ENCODE measurements around the gene NR3C1.
"Not testable (repeated sequence)": the region's sequence is repeated elsewhere in the genome, so short reads cannot be mapped to it uniquely, and the experiment has no call there.

NR3C1 gene

GRCh38 chr5:143329843-143330242, 73.6 kb downstream of the NR3C1 start:
- DNase-seq = no peak

GRCh38 chr5:143328589-143329220, 74.8 kb downstream of the NR3C1 start:
- no peak for DNase-seq

- DNase-seq = not testable (repeated sequence)
Observed at GRCh38 chr5:143325086-143325485, 78.4 kb downstream of the NR3C1 start.

- not testable (repeated sequence) for DNase-seq
Observed at GRCh38 chr5:143322931-143323630, 80.4 kb downstream of the NR3C1 start.

GRCh38 chr5:143322176-143322575, 81.3 kb downstream of the NR3C1 start:
- DNase-seq = no peak

- DNase-seq = no peak
Observed at GRCh38 chr5:143319437-143320227, 83.9 kb downstream of the NR3C1 start.

GRCh38 chr5:143318833-143319232, 84.7 kb downstream of the NR3C1 start:
- DNase-seq = no peak

- no peak for DNase-seq
Observed at GRCh38 chr5:143318270-143318669, 85.2 kb downstream of the NR3C1 start.

- DNase-seq = no peak
Observed at GRCh38 chr5:143316844-143317631, 86.4 kb downstream of the NR3C1 start.

GRCh38 chr5:143316337-143316736, 87.1 kb downstream of the NR3C1 start:
- DNase-seq = no peak

GRCh38 chr5:143315929-143316328, 87.6 kb downstream of the NR3C1 start:
- DNase-seq = no peak

GRCh38 chr5:143315214-143315613, 88.3 kb downstream of the NR3C1 start:
- no peak for DNase-seq

GRCh38 chr5:143314659-143315058, 88.8 kb downstream of the NR3C1 start:
- no peak for DNase-seq

GRCh38 chr5:143314099-143314498, 89.4 kb downstream of the NR3C1 start:
- no peak for DNase-seq

GRCh38 chr5:143313298-143313852, 90.1 kb downstream of the NR3C1 start:
- DNase-seq = no peak

GRCh38 chr5:143312822-143313221, 90.7 kb downstream of the NR3C1 start:
- DNase-seq = no peak

- no peak for DNase-seq
Observed at GRCh38 chr5:143311955-143312354, 91.5 kb downstream of the NR3C1 start.

- no peak for DNase-seq
Observed at GRCh38 chr5:143311428-143311827, 92.1 kb downstream of the NR3C1 start.

GRCh38 chr5:143309661-143310431, 93.6 kb downstream of the NR3C1 start:
- DNase-seq = no peak

- no peak for DNase-seq
Observed at GRCh38 chr5:143308731-143309130, 94.8 kb downstream of the NR3C1 start.

GRCh38 chr5:143306040-143306439, 97.4 kb downstream of the NR3C1 start:
- no peak for DNase-seq
